SKM-1 treated with dmso at 0.1 percent for 144 hours (cell line): ENCODE data around the gene UBE2E2.
"Not testable (repeated sequence)": the region's sequence is repeated elsewhere in the genome, so short reads cannot be mapped to it uniquely, and the experiment has no call there.

Experiments used
- DNase-seq: peaks from one replicate; lab custom pipeline; 2025; ENCODE audit not compliant: unreplicated experiment; lab: John Stamatoyannopoulos, UW

UBE2E2 gene

DNA sequence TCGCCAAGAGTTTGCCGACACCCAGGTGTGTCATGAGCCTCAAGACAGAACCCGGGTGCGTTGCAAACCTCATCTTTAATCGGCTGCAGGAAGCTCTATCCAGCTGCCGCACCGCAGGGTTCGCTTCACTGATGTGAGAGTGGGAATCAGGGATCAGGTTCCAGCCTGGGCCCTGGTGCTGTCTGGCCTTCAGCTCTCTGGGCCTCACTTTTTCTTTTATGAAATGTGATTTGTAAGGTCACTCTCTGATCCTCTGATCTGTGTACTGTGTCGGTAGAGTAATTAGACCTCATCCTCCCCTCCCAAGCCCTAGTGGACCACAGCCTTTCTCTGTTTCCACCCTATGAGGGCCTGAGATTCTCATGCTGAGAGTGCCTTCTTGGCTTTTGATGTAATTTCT is 399.8 kb downstream of the UBE2E2 start:
- no peak for DNase-seq

DNA sequence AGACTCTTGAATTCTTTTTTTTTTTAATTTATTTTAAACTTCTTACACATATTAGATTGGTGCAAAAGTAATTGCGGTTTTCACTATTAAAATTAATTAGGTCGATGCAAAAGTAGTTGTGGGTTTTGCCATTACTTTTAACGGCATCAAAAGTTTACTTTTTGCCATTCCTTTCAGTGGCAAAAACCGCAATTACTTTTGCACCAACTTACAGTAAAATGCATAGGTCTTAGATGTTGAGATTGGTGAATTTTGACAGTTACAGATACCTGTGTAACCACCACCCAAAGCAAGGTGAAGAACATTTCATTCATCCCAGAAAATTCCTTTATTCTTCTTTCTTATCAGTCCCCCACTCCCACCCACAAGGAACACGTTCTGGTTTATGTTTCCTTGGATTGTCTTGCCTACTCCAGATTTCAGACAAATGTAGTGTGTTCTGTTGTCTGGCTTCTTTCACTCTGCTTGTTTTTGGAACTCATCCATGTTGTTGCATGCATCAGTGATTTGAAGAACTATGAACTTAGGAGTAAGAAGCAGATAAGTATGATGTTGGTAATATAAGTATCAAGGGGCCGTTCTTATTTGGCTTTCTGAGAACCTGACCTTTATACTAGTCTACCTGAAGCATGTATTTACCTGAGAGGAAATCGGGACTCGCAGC is 404.2 kb downstream of the UBE2E2 start:
- DNase-seq = no peak

DNA sequence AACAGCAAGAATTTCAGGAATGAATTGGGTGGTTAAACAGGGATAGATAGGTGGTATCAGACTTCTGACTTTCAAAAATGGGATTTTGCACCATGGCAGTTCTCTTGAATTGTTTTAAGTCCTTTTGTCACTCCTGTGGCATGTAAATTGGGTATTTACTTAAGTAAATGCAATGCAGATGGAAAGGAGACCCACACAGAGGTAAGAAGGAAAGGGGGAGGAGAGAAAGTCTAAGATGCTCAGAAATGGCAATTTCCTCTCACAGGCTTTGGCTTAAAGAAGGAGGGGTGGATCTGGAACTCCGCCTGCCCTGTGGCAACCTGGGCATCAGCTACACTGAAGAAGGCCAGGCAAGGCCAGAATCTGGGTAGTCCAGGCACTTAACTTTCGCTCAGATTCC is 405.5 kb downstream of the UBE2E2 start:
- DNase-seq = no peak

DNA sequence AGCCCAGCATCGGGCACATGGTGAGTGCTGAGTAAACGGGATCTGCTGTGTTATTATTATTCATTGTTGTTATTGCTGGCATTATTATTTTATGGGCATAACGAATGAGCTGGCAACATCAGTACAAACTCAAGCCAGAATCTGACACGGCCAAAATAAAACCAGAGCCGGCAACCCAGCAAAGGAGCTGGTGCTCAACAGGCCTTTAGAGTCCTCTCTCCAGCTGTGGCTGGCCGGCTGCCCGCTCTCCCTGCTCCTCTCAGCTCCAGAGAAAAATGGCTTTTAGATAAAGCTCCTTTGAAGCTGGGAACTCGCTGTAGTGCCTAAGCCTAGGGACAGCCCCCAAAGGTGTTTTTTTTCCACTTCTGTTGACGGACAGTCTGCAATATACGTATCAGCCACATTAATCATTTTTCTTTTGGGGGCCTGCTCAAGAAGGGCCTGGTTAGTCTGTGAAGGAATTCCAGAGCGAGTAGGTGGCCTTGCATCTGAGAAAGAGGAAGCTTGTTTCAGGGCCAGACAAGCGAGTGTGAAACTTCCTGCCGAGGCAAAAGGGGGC is 408.7 kb downstream of the UBE2E2 start:
- peak; percentile 11 for DNase-seq

DNA sequence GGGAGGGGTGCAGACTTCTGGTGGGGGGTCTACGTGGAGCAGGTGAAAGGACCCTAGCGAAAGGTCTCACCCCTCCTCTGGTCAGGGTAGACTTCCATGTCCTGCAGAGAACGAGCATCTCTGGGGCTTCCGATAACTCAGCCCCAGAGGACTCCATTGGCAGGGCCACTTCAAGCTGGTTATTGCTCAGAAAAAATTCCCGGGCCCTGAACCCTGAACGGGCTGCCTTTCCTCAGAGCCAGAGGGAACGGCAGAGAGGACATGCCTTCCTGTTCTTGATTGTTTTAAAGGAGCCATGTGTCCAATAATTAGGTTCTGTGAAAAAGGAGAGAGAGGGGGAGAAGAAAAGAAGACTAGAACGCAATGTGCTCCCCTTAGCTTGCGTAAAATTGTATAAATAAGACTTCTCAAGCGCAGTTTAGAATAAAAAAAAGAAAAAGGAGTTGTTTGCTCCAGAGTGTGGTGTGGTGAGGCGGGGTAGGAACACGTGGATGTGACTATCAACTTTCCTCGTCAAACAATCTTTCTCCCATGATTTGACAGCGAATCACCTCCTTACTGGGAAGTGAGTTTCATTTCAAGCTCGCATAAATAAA is 409.3 kb downstream of the UBE2E2 start:
- no peak for DNase-seq

DNA sequence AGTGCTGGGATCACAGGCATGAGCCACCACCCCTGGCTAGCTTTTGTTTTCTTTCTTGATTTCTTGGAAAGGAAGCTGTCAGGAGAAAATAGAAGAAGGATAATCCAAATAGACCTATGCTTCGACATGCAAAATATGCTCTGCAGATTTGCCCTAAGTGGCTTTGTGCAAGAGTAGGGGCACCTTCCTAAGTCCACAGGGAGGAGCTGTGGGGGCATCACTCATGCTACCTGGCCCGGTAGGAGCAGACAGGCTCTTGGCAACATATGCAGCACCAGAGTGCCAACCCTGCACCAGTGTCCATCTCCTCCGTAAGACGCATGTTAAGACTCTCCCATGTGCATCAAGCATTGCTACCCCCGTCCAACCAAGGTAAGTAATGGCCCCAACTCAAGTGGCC is 411.9 kb downstream of the UBE2E2 start:
- DNase-seq = no peak

DNA sequence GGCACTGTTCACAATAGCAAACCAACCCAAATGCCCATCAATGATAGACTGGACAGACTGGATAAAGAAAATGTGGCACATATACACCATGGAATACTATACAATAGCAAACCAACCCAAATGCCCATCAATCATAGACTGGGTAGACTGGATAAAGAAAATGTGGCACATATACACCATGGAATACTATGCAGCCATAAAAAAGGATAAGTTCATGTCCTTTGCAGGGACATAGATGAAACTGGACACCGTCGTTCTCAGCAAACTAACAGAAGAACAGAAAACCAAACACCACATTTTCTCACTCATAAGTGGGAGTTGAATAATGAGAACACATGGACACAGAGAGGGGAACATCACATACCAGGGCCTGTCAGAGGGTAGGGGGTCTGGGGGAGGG is 415.3 kb downstream of the UBE2E2 start:
- DNase-seq = not testable (repeated sequence)

DNA sequence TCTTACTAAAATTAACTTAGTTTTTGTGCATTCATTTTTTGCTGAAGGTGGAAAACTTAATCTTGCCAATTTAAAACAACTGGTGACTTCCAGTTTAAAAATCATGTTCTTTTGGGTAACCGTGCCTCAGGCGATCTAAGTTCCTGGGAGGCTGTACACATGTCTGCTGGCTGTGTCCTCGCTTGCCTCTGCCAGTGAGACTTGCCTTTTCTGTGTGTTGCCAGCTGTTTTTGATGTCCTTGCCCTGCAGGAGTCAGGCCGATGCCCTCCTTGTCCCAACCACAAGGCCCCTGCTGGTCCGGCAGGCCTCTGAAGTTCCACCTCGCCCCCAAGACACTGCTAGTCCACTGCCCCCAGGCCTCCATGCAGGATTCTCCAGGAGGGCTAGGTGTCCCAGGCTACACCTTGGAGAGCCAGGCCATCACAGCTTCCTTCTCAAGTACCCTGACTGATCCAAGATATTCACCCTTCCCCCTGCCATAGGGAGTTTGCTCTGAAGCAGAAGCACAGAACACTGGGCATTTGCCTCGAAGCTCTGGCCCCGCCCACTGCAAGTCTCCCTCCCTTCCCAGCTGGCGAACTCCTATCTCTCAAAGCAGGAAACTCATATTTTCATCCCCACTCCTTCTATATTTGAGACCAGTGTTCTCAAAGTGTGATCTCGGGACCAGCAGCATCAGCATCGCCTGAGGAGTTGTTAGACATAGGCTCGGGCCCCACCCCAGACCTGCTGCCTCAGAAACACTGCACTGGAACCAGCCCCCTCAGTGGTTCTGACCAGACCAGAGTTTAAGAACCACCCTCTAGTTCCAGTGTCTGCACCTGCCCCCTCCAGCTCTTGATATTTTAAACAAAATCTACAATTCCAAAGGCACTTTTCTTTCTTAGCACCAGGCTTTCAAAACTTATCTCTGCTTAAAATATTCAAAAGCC is 416.8 kb downstream of the UBE2E2 start:
- no peak for DNase-seq

DNA sequence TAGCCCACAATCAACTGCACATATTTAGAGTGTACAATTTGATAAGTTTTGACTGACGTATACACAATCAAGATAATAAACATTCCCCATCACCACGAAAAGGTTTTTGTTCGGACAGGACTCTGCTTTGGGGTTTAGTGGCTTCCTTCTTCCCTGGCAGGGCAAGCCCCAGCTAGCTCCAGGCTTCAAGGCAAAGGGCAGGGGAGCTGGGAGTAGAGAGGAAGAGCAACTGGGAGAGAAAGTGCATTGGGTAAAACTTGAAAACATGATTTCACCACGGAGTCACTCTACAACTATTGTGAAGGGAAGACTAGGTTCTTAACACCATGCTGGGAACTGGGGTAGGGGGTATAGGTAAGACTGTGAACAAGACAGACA is 417.5 kb downstream of the UBE2E2 start:
- no peak for DNase-seq

DNA sequence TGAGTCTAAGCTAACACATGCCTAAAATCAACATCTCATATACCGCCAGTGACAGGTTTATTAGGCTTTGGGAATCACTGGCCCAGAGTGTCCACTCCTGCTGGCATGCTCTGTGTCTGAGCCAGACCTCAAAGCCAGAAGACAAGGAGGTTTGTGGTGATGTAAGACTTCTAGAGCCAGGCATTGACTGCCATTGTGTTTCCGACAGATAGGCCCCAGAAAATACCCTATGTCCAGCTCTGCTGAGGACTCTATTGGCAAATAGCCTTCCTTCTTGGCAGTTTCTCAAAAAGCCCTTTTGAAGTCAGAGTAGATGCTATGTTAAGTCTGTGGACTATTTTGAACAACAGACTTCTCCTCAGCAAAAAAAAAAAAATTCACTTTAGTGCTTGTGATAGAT is 420.7 kb downstream of the UBE2E2 start:
- no peak for DNase-seq

DNA sequence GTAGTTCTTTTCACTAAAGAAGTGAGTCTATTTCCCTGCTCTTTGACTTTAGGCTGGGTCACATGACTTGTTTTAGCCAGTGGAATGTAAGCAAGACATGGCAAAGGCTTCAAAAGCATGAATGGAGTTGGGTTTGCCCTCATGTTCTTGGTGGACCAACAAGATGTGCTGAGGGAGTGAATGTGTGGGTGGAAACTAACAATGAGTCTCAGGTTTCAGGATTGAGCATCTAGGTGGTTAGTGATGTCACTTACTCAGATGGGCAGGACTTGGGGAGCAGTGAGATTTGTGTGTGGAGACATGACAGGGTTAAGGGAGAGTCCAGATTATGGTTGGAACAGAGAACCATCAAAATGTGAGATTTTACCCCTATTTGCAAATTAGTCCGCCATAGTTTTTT is 421.2 kb downstream of the UBE2E2 start:
- no peak for DNase-seq

DNA sequence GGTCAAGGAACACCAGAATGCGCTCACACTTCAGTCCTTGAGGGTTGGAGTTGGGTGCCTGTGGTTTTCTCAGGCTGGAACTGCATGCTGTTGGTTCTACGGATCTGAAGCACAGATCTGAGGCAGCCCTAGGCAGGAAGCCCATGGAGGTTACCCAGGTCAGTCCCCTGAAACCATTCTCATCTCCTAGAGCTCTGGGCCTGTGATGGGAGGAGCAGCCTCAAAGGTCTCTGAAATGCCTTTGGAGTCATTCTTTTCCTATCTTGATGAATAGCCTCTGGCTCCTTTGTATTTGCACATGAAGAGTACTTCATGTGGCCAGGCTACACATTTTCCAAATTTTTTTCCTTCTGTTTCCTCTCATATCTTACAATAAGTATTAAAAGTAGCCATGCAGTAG is 423.3 kb downstream of the UBE2E2 start:
- no peak for DNase-seq

DNA sequence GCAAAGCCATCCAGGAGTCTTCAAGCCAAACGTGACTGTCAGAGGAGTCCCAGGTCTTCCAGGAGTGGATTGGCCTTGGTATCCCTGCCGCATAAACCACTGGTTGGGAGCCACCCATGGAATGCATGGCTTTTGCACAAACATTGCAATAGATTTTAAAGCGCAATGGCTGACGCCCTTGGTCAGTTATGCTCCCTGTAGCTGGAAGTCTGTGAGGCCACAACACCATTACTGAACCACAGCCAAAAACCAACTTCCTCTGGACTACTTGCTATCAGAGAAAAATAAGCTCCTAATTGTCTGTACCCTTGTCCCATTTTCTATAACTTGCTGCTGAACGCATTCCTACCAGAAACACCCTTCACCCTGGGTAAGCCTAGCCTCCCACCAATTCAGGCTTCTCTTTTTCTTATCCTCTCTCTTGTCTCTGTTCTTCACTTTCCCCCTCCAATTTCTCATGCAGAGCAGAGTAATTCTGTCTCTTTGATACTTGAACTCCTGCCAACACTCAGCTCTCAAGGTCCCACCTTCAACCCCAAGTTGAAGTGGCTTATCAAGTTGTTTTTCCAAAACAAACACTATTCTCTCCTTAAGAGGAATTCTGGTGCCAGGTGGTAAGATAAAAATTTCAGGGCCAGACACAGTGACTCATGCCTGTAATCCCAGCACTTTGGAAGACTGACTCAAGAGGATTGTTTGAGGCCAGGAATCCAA is 426.2 kb downstream of the UBE2E2 start:
- DNase-seq = no peak

DNA sequence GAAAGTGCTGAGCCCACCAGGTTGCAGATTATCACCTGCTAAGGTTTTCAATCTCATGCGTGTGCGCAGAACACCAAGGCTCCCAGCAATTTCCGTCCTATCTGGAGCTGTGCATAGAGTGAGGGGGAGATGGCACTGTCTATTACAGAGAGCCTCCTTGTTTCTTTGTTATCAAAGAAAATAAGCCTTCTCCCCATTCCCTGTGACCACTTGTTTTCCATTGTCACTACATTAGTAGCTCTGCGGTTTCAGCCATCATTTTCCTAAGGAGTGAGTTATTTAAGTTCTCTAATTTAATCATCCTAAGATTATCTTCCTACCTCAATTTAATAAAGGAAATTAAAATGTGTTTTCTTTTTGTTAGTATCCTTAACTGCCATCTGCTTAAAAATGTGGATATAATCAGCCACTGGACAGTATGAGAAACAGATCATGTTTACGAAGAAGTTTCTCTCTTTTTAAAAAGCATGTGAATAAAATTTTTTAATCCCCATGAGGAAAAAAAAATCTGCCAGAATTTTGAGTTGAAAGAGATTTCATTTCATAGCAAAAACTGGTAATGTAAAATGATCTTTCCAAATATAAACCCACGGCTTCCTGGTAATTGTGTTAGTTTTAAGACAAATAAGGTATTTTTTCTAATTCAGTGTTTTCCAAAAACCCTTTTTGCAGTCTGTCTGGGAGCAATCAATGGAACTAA is 430.3 kb downstream of the UBE2E2 start:
- DNase-seq = no peak

DNA sequence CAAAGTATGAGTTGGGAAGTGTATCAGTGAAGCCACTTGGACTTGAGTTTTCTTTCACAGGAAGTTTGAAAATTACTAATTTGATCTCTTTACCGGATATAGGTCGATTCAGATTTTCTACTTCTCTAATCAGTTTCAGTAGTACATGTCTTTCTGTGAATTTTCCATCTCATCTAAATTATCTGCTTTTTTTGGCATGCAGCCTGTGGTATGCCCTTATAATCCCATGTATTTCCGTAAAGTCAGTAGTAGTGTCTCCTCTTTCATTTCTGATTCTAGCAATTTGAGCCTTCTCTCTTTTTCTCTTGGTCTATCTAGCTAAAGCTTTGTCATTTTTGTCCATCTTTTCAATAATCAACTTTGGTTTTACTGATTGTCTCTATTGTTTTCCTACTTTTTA is 434.2 kb downstream of the UBE2E2 start:
- no peak for DNase-seq

DNA sequence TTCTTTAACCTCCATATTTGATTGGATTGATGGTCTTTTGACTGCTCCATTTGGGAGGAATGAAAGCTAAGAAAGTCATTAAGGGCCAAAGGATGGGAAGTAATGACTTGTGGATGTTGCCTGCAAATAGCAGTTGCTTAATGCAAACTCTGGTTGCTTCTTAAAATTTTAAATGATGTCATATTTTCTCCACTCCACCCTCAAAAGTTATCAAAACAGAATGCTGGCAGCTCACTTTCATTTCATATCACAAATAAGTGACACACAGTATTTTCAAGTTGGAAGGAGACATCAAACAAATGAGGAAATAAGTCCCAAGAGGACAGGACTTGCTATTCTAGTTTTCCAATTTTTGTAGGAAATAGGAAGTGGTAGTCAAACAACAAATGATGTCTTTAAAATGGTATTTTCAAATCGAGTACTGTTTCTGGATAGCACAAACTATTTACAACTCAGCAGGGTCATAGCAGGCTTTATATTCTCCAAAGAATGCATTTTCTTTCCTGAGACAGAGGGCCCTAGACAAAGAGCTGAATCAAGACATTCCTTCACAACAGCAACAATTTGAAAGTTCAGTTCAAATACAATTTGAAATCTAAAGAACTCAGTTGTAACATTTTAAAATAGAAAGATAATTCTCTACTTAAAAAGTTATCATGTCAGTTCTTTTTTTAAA is 437.5 kb downstream of the UBE2E2 start:
- no peak for DNase-seq
